Fibroblast of the conjunctiva (primary cell): ENCODE measurements around the gene KCNK16.

Experiments
- DNase-seq: peaks from one replicate; pipeline ENCODE4 v3.0.0-alpha.2; 2010; ENCODE audit warnings: low read depth

Gene KCNK16

DNA sequence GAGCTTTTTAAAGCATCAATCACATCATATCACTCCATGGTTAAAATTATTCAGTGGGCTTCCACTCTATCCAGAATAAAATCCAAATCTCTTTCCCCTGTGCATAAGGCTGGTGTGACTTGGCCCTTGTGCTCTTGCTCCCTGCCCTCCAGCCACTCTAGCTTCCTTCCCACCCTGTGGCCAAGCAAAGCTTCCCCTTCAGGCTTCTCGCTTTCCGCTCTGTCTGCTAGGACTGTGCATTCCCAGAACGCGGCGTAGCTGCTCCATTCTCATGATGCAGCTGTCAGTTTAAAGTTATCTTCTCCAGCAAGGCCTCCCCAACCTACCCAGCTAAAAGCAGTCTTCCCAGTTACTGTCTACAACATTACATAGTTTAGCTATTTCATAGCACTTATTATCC lies 19.4 kb upstream of the KCNK16 start:
- no peak for DNase-seq

DNA sequence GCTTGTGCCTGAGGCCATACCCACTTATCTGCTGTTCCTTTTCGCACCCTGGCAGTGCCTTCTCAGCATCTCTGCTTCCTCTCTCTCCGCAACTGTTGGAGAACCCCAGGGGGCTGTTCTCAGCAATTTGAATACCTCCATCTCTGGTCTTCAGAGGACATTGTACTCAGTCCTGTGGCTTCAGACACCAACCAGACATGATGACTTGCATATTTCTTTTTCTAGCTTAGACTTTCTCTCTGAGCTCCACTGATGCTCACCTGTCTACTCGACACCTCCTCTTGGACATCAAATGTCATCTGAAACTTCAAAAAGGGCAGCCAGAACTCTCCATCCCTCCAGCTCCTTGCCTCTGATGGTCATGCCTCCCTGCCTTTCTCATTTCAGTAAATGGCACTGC lies 18.9 kb upstream of the KCNK16 start:
- DNase-seq, result no peak

DNA sequence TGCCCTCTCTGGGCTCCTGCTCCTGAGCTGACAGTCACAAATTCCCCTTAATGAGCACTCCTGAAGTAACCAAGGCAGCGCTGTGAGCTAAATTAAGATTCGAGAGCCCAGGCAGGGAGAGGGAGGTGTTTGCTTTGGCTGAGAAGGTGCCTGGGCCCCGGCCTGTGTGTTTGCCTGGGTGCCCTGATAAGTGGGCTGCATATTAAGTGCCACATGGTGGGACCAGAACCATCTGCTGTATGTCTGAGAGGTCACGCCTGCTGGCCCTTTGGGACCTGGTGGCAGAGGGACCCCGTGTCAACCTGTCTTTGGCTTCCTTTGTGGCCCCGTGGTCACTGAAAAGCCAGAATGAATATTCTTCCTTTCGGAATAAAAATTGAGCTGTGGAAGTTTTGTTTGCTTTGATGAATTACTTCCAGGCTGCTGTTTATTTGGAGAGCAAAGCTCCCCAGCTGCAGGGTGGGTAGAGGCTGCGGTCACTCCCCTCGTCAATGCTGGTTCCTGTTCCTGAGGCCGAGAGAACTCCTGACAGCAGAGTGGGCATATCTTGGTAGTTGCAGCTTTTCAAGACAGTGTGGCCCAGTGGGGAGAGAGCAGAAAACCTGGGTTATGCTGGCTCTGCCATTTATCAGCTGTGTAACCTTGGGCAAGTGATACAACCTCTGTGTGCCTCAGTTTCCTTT lies 17.5 kb upstream of the KCNK16 start:
- no peak for DNase-seq

DNA sequence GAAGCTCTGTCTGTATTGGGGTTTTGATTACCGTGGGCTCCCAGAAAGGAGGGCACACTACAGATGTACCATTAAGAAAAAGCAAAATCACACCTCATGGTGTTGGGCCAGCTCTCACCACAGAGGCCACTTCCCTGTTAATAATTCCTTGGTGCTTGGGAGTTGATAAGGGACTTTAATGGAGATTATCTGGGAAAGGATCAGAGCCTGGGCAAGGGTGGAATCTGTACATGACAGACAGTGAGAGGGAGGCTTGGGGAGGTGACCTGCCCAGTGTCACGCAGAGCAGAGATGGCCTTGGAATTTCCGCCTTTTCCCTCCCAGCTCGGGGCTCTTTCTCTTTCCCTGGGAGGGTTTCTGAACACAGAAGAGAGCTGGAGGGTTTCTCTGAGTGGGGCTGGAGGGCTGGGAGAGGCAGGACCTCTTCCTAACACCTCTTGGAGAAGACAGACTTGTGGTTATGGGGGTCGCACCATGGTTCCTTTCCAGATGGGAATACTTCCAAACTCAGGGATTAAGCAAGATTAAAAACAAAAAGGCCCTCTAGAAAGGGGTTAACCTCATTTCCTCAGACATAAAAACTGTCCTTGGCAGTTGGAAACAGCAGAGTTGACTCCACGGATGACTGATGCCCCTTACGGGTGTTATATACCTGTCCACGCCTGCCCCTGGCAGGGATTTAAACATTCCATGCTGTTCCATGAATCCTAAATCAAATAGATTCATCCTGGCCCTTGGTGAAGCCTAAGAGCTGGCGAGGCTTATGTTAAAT lies 16.8 kb upstream of the KCNK16 start:
- DNase-seq, result no peak

DNA sequence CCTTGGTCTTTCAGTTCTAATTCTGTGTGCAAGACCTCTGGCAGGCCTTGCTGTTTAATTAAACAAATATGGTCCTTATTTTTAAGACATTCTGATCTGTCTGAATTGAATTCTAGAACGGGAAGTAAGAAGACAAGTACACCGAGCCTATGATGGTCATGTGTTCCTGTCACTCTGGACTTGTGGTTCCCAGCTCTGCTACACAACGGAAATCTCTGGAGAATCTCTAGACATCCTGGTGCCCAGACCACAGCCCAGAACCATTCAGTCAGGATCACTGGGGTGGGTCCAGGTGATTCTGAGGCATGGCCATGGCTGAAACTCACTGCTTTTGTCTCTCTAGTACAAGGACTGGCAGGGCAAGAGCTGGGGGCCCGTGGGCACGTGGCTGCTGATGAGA lies 15.9 kb upstream of the KCNK16 start:
- DNase-seq, result no peak

DNA sequence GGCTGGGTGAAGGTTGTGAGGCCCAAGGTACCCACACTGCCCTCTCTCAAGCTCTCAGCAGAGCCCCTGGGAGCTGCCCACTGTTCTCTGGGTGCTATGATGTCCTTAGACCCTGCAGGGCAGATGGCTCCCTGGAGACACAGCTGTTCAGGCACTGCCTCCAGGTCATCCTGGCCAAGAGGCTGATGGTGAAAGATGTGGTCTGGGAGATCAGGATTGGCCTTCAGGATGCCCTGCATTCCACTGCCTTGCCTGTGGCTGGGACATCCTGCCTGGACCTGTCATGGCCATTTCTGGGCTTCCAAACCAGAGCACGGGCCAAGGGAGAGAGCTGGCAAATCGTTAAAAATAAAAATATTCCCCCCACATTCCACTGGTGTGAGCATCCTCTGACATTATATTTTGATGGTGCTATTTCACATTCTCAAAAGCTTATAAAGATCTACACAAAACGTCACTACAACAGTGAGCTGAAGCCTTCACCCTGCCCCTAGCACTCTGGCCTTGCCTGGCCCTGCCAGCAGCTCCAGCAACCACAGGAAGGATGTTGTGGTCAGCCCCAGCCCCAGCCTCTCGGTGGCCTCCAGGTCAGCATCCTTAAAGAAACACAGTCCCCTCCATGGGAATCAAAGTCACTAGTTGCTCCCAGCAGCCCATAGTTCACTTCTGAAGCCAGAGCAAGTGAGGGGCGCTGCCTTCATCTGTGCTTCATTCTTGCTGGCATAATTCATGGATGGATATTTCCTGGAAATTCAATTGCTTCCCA lies 13.5 kb upstream of the KCNK16 start:
- no peak for DNase-seq

DNA sequence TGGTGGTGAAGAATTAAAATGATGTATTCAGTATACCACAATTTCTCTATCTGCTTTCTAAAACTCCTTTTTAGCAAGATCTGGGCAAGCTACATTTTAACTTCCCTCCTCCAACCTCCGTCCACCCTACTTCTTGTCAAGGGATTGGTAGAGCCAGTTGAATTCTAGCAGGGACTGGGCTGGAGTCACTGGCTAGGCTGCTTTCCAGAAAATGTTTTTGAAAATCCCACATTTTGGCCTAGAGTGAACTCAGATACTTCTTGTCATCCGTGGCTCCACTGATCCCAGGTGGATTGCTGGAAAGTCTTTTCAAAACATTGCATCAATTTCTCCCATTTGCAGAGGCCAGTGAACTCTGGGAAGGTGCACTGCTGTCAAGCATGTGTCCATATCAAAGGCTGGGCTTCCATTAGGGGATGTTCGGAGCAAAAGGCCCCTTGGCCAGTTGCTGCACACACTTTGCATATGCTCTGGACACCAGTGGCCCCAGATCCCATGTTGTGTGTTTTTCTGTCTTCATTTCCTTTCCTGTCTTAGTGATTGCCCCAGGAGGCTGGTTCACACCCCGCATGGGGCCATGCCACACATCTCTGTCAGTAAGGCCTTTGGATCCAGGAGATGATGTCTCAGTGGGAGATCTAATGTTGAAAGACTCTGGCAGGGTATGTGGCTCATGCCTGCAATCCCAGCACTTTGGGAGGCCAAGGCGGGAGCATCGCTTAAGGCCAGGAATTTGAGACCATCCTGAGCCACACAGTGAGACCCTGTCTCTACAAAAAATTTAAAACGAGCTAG lies 11.3 kb upstream of the KCNK16 start:
- DNase-seq, result no peak

DNA sequence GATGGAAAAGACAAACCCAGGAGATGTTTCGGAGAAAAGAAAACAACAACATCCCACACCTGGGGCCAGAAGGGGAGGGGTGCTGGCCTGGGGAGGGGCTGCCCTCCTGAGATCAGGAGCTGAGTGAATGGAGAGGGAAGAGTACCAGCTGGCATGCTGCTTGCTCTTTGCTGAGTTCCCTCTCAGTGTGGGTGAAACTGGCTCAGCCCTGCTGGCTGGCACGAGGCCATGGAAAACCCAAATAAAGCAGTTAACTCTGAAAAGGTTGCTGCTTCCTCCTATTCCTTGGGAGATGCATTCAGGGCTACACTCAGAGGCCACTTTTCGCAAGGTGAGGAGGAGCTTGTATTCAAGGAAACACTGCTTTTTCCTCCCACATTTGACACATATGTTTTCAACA lies 8.0 kb upstream of the KCNK16 start:
- DNase-seq, result no peak

DNA sequence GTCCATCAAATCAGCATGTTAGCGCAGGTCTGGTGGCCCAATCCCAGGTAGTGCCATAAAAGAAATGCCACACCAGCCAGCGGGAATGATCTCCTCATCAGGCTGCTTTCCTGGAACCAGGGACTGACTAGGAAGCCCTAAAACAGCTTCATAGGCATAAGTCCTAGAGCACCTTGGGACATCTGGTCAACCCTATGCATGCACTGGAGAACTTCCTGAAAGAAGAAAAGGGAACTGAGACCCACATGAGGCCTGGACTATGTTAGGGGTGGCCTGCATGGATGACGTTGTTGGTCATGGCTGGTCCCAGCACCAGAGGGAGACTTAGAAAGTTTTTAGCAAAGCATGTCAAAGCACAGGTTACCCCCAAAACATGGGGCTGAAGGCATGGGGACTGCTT lies 7.6 kb upstream of the KCNK16 start:
- DNase-seq, result no peak

DNA sequence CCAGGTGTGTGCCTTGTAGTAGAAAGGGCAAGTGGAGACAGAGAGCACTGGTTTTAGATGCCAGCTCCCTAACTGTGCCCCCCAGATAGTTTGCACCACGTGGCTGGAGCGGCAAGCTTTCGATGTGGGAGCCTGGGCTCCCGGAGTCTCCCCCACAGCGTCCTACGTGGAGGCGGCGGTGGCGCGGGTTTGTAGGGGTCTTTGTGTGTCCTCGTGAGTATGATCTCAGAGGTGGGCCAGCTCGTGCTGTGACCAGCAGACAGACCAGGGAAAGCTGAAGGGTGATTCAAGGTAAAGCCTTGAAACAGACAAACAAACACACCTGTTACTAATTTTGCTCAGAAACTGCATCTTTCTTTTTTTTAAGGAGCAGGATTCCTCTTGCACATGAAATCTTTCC lies 5.6 kb upstream of the KCNK16 start:
- DNase-seq, result no peak

DNA sequence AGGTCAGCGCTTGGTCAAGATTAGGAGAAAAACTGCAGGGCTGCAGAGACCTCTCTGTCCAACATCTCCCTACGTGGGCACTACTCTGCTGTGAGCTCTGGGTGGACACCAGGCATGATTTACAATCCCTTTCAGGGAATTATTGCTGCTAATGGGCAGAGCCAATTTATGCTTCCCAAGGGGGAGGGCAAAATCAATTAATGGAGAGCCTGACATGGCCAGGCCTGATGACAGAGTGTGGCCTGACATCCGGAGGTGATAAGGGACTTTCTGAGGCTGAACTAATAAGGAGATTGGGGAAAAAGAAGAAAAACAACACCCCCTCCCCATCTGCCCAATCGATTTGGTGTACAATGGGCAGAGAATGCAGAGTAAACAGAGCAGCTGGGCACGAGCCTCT lies 5.0 kb upstream of the KCNK16 start:
- no peak for DNase-seq

DNA sequence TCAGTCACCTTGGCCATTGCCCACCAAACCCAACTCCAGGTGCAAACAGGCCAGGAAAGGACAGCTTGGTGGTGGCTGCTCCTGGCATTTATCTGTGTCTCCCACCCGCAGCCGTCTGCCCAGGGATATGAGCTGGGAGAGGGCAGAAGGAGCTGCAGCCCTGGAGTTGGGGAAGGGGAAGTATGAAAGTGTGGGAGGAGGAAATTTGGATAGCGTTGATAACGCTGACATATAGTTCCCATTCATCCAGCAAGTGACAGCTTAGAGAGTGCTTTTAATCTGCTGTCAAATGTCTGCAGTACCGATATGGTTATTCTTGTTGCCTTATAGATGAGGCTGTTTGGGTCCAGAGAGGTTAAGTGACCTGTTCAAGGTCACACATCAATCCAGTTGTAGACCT lies 741 bp downstream of the KCNK16 start:
- no peak for DNase-seq

DNA sequence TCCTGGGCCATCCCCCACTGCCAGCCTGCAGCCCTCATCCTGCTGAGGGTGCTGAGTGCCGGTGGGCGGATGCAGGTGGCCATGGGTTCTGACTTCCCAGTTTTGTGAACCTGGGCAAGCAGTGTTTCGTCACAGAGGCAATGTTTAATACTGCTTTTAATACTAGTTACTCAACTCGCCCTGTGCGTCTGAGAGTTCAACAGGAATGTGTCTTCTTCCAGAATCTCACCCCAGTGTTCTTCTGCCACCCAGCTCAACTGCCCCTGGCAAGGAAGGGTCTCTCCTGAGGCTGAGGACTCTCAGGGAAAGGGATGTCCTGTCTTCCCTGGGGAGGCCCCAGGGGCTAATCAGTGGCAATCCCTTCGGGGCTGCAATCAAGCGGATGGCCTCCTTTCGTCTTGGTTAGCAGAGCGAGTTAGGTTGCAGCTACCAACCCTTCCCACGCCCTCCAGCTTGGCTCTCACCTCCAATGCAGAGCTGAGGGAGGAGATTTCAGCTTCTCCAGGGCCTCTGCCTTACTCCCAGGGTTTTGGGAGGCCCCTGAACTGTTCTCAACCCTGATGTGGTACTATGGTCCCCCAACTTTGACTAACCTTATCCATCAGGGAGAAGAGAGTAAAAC lies 2.0 kb downstream of the KCNK16 start:
- DNase-seq, result no peak

DNA sequence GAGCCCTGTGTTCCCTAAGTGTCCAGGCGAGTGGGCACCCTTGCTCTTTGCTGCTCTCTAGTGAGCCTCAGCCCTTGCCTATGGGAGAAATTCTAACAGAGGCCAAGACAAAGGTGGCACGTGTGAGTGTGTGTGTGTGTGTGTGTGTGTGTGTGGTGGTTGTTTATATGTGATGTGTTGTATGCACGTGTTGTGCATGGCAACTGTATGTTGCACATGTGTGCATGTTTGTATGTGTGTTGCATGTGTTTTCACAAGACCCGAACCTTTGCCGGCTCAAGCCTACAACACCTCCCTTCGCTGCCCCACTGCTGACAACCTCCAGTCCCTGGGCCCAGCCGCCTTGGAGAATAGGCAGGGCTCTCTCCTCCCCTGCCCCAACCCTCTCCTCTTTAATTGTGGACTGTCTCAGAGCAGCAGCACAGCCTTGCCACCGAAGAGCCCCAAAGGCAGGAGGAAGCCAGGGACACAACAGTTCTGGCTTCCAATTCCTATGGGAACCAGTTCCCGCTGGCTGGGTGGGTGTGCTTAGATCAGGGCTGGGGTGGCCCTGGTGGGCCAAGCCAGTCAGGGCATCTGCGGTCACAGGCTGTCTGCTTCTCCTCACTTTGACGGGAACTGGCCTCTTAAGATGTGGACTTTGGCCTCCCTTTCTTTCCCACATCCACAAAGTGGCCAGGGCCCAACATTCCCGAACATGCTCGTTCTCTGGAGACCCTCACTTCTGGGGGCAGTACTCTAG lies 2.7 kb downstream of the KCNK16 start:
- DNase-seq, result no peak

DNA sequence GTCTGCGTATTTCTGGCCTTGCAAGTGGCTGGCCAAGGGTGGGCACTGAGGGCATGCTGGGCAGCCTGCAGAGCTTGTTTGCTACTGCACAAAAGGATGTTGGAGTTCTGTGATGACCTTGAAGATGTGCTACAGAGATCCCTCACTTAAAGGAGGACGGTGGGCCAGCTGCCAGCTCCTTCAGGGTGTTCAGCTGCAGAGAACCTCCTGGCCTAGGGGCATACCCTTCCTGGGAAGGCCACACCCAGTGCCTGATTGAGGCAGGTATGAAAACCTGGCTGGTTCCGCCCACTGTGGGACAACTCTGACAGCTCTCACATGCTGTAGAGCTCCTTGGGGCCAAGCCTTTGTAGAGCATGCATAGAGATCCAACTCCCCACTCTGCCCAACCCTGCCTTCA lies 5.2 kb downstream of the KCNK16 start:
- no peak for DNase-seq

DNA sequence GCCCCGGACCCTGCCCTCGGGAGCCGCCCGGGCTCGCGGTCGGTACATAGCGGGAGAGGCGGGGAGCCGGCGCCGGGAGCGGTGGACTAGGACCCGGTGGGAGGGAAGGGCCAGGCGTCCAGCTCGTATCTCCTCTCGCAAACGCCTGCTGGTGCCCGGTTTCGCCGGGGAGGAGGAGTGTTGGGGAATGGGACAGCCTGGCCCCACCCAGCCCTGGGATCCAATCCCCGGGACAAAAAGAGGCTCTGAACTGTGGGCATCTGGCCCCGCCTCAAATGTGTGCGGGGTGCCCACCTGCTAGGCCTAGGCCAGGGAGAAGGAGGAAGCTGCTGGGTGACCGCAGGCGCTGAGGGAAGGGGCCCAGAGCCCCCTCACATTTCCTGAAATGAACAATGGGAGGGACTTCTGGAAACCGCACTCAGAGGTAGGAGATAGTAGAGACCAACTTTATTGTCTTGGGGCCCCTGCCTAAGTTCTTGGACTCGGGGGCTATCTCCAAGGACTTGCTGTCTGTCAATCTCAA lies 8.2 kb downstream of the KCNK16 start, which contains the start of gene KCNK17:
Gene KCNK17, minus strand, starts transcription at position 147 of the 523 bp plus-strand sequence. Its CDS starts 99 bp downstream, at position 48.
- no peak for DNase-seq

DNA sequence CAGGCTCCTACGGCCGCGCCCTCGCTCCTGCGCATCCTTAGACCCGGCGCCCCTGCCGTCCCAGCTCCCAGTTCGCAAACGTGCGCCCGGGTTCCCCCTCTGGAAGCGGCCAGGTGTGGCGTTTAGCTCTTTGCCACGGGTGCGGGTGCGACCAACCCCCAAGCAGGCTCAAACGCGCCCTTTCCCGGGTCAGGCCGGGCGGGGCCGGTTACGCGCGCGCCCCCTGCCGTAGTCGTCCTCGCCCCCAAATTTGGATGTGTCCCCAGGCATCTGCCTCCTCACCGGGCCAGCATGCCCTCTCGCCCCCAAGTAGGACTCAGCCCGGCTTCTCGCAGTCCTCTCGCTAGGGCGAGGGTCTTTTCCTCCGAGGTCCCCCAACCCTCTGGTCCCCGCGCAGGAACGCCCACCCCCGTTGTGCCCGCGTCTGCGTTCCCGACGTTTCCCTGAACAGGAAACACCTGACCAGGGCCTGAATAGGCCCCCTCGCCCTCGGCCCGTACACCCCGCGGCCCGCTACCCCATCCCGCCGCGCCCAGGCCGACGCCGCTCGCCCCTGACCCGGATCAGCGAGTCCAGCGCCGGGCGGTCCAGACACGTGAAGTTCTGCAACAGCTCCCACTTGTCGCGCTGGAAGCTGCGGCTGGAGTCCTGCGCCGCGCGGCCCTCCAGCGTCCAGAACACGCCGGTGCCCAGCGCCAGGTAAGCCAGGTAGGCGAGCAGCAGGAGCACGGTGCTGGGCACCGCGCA lies 8.8 kb downstream of the KCNK16 start:
- DNase-seq, result no peak

DNA sequence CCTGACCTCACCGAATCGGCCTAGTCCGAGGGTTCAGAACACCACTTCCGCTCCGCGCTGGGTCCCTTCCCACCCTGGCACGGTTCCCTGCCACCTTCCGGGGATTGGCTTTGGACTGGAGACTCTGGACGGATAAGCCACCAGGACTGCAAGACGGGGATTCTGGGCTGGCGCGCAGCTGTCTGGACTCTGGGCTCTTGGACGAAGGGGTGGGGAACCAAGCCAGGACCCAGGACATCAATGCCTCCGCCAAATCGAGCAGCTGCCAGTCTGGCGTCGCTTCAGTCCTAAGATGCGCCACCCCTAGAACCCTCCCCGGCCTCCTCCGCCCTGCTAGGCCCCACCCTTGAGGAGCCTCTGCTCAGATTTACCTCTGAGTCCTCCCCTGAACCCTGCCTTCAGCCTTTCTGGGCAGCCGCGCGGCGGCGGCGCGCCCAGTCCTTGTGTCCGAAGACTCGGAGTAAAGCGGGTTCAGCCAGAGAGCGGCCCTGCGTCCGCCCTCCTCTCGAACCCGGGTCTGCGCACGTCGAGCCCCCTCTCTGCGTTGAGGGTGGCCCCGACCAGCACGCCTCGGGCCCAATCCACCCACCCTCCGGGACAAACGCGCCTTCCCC lies 9.5 kb downstream of the KCNK16 start:
- DNase-seq, result no peak

DNA sequence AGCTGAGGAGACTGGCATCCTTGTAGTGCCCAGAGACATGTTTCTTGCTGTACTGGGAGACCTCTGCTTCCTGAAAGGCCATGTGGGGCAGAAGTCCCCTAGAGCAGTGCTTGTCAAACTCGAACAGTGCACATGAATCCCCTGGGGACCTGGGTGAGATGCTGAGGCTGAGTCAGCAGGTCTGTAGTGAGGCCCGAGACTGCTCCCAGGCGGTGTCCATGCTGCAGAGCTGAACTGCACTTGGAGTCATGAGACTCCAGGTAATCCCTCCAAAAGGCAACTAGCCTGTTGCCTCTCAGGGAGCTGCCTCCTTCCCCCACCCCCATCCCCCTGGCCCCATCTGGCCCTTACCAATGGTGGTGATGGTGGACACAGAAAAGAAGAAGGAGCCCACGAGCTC lies 12.0 kb downstream of the KCNK16 start:
- DNase-seq, result no peak
